NCI-H2196 treated with DMSO at 0.1 percent for 48 hours (cell line): ENCODE data around the gene GUSB.
"Not testable (repeated sequence)": the region's sequence is repeated elsewhere in the genome, so short reads cannot be mapped to it uniquely, and the experiment has no call there.

Experiments
- DNase-seq: peaks from one replicate; lab custom pipeline; 2025; ENCODE audit not compliant: unreplicated experiment; lab: John Stamatoyannopoulos, UW

Gene GUSB

DNA sequence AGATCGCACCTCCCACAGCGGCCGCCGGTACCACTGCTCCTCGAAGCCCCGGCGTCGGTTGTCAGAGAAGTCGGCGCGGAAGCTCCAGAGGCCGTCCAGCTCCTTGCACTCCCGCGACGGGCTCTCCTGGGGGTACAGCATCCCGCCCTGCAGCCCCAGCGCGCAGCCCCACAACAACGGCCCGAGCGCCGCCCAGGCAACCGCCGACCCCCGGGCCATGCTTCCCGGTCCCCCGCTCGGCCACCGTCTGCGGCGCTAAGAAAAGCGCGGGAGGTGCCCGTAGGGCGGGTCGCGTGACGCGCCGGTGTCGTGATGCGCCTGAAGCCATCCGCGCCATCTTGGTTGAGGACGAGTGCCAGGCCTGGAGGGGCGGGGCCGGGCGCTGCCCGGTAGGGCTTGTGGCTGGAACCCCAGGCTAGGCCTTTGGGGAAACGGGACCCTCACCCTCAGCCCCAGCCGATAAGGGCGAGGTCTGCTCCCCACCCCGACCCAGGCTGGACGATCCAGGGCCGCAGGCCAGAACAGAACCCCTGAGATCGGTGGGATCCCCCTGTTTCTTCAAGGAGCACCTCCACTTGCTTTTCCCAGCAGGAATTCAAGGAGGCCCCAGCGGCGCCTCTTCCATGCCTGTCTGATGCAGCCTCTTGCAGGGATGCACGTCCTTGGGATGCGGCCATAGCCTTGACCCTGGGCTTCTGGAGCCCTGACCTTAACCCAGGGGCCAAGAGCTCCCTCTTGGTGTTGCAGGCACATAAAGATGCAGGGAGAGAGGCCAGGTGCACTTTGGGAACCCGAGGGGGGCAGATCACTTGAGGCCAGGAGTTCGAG is at the start of gene GUSB:
Gene GUSB (minus strand): TSS at position 249 of the 828 bp plus-strand sequence. CDS start 30 bp downstream, at position 219.
- DNase-seq, result peak; percentile 78

GRCh38 chr7:66028342-66028741 is 46.3 kb upstream of the GUSB start:
- not testable (repeated sequence) for DNase-seq

- no peak for DNase-seq
Measured at GRCh38 chr7:66016131-66016461, 34.1 kb upstream of the GUSB start.

GRCh38 chr7:66015440-66016130 is 33.6 kb upstream of the GUSB start:
- DNase-seq, result no peak

- no peak for DNase-seq
Measured at GRCh38 chr7:66013938-66014337, 31.9 kb upstream of the GUSB start.

GRCh38 chr7:66007232-66007631 is 25.2 kb upstream of the GUSB start:
- DNase-seq, result no peak

DNA sequence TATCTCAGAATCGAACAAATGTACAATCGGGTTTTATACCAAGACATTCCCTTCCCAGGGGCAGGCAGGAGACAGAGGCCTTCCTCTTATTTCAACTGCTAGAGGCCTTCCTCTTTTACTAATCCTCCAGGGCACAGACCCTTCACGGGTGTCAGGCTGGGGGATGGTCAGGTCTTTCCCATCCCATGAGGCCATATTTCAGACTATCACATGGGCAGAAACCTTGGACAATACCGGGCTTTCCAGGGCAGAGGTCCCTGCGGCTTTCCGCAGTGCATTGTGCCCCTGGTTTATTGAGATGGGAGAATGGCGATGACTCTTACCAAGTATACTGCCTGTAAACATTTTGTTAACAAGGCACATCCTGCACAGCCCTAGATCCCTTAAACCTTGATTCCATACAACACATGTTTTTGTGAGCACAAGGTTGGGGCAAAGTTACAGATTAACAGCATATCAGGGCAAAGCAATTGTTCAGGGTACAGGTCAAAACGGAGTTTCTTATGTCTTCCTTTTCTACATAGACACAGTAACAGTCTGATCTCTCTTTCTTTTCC is 23.2 kb upstream of the GUSB start:
- not testable (repeated sequence) for DNase-seq

- DNase-seq, result not testable (repeated sequence)
Measured at GRCh38 chr7:66000823-66001417, 18.9 kb upstream of the GUSB start.

- not testable (repeated sequence) for DNase-seq
Measured at GRCh38 chr7:65994984-65995383, 13.0 kb upstream of the GUSB start.

GRCh38 chr7:65992526-65992925 is 10.5 kb upstream of the GUSB start:
- no peak for DNase-seq

GRCh38 chr7:65991829-65992228 is 9.8 kb upstream of the GUSB start:
- not testable (repeated sequence) for DNase-seq

GRCh38 chr7:65989694-65990080 is 7.7 kb upstream of the GUSB start:
- no peak for DNase-seq

- DNase-seq, result not testable (repeated sequence)
Measured at GRCh38 chr7:65988503-65988902, 6.5 kb upstream of the GUSB start.

GRCh38 chr7:65988084-65988483 is 6.1 kb upstream of the GUSB start:
- DNase-seq, result no peak

DNA sequence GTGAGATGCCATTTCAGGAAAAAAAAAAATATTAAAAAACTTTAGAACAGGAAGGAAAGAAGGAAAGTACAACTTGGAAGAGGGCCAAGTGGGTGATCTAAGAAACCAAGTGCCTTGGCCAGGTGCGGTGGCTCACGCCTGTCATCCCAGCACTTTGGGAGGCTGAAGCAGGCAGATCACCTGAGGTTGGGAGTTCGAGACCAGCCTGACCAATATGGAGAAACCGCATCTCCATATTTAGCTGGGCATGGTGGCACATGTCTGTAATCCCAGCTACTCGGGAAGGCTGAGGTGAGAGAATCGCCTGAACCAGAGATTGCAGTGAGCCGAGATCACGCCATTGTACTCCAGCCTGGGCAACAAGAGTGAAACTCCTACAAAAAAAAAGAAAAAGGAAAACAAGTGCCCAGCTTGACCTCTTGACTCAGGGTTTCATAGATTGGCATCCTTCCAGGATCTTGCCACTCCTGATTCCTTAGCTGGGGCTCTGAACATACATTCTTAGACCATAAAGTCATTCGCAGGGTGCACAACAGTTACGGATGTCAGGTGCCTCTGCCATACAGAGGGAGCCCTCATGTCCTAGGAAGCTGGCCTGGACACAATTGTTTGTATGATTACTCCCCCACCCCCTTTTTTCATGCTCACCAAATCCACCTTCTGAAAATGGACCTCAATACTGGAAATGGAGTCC is 2.1 kb upstream of the GUSB start:
- no peak for DNase-seq

DNA sequence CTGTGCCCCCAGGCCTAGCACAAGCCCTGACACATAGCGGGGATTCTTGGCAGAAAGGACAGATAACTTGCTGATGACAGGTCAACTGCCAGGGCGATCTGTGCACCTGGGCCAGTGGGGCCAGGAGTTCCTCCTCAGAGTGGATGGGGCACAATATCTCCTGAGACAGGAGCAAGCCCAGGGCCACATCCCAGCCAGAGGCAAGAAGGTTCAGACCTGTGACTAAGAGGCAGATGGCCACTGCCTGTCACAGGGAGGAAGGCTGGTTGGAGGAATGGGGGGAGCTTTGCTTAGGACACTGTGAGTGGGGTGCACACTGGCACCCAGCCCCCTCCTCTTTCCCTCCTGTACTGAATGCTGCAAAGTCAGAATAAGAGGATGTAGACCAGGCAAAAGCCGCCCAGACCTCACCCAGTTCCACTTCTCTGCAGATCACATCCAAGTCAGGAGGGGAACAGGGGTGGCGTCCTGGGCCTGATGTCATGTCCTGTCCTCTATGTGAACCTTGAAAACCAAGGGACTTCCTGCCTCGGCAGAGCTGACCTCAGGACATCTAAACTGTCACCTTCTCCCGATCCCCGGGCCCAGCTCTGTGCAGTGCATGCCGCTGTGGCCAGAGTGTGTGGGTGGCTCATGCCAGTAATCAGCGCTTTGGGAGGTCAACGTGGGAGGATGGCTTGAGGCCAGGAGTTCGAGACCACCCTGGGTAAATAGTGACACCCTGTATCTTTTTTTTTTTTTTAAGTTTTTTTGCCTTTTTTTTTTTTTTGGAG is 1.3 kb downstream of the GUSB start:
- no peak for DNase-seq

DNA sequence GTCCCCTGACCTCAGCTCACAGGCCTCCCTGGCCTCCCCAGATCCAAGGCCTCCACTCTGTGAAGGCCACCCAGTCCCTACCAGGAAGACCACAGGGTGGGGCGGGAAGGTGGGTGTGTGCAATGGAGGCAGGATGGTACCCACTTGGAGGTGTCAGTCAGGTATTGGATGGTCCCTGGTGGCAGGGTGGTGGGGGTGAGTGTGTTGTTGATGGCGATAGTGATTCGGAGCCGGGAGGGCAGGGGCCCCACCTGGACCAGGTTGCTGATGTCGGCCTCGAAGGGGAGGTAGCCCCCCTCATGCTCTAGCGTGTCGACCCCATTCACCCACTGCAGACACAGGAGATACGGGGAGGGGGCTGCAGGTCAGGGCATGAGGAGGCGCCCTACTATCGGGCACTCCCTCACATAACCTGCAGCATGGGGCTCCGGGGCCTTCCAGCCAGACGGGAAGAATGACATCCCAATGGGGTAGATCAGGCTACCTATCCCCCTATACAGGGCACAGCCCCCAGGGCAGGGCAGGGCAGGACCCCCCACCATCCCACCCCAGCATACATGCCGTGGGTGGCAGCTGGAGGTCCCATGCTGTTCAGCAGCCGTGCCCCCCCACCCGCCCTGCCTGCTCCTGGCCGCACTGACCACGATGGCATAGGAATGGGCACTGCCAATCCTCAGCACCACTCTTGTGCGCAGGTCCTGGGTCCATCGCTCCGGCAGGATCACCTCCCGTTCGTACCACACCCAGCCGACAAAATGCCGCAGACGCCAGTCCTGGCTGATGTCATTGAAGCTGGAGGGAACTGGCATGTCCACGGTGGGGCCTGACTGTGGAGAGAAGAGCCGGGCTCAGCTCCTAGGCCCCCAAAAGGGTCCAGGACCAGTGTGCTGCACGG is 2.2 kb downstream of the GUSB start:
- DNase-seq, result no peak

- DNase-seq, result no peak
Measured at GRCh38 chr7:65978891-65979582, 3.0 kb downstream of the GUSB start.

GRCh38 chr7:65976659-65977196 is 5.3 kb downstream of the GUSB start:
- DNase-seq, result no peak
